ENCODE results near the gene TMEM131L. TPM values are rescaled to one million over a fixed set of nuclear protein-coding genes. Genes with fewer than 3 reads are reported as not detected.

TMEM131L gene
- total and polyA plus RNA-seq, 12 donors = 2.7 to 33.6 (median 18.5) TPM

GRCh38 chr4:153509724-153510123 lies 43.6 kb downstream of the TMEM131L start:
- no peak for TF ChIP-seq CTCF (IDR thresholded peaks at IDR 0.05)
- no peak overlapping the region for H3K27ac ChIP-seq

GRCh38 chr4:153510252-153511001 lies 44.3 kb downstream of the TMEM131L start:
- WGBS, 2 donors = 92 to 93% methylated on average over 7 of the region's 7 CpGs
- H3K27ac ChIP-seq = no peak overlapping the region
- intact Hi-C loops (cut with DNase I) = no loop called here

More at GRCh38 chr4:153509724-153510123, 43.6 kb downstream of the TMEM131L start:
- Histone ChIP-seq H3K36me3 (peaks cover 0 to 13% (median 0%) of the 10 kb centered on the region in 9 donors), H3K4me1 (peaks cover 0 to 30% (median 20%) of the 10 kb centered on the region in 9 donors), H3K27me3 (no peaks in the 10 kb centered on the region), H3K9me3 (no peaks in the 10 kb centered on the region), H3K4me3 (no peak overlapping the region)
- no peak for ATAC-seq
- 91 to 95% methylated on average over 5 of the region's 5 CpGs for WGBS, 2 donors
- intact Hi-C loops (cut with DNase I) = no loop called here
- DNase-seq = no peak

GRCh38 chr4:153511104-153511503 lies 44.9 kb downstream of the TMEM131L start:
- H3K27ac ChIP-seq = no peak overlapping the region
- no peaks in the 10 kb centered on the region for H3K27me3 ChIP-seq
- ATAC-seq (no peak), DNase-seq (no peak)
- no peaks in the 10 kb centered on the region for H3K9me3 ChIP-seq
- no peak overlapping the region for H3K4me3 ChIP-seq
- intact Hi-C loops (cut with DNase I) = no loop called here
- 95 to 98% methylated on average over 6 of the region's 6 CpGs for WGBS, 2 donors
- TF ChIP-seq CTCF (IDR thresholded peaks at IDR 0.05) = no peak
- peaks cover 0 to 34% (median 21%) of the 10 kb centered on the region in 9 donors for H3K4me1 ChIP-seq
- H3K36me3 ChIP-seq = peaks cover 0 to 13% (median 0%) of the 10 kb centered on the region in 9 donors

More at GRCh38 chr4:153510252-153511001, 44.3 kb downstream of the TMEM131L start:
- peaks cover 0 to 34% (median 21%) of the 10 kb centered on the region in 9 donors for H3K4me1 ChIP-seq
- DNase-seq (no peak), ATAC-seq (no peak)
- no peaks in the 10 kb centered on the region for H3K27me3 ChIP-seq
- H3K9me3 ChIP-seq = no peaks in the 10 kb centered on the region
- H3K4me3 ChIP-seq = no peak overlapping the region
- peaks cover 0 to 13% (median 0%) of the 10 kb centered on the region in 9 donors for H3K36me3 ChIP-seq
- TF ChIP-seq CTCF (IDR thresholded peaks at IDR 0.05) = no peak

GRCh38 chr4:153512162-153512852 lies 46.1 kb downstream of the TMEM131L start:
- ATAC-seq = no peak
- TF ChIP-seq CTCF (IDR thresholded peaks at IDR 0.05) = no peak
- DNase-seq = no peak
- WGBS, 2 donors = 80 to 82% methylated on average over 7 of the region's 7 CpGs
- Histone ChIP-seq H3K27ac (peak overlapping the region in 4 of 10 donors; percentile 16 to 49 (median 28)), H3K27me3 (no peaks in the 10 kb centered on the region), H3K4me1 (peaks cover 0 to 38% (median 24%) of the 10 kb centered on the region in 9 donors), H3K9me3 (no peaks in the 10 kb centered on the region), H3K36me3 (peaks cover 0 to 17% (median 0%) of the 10 kb centered on the region in 9 donors), H3K4me3 (no peak overlapping the region)
- intact Hi-C loops (cut with DNase I) = no loop called here
